Choroid plexus epithelial cell (primary cell): ENCODE data around the gene RAB11FIP3.

Experiments
- DNase-seq: peaks from one replicate; pipeline ENCODE4 v3.0.0-alpha.2; 2010; ENCODE audit warnings: low read depth
- H3K4me3 ChIP-seq: 2 replicates; pipeline ENCODE4 v1.5.1; 2011; ENCODE audit warnings: low read depth, mild to moderate bottlenecking, control low read depth, low read length, moderate library complexity
- CTCF ChIP-seq: conservative IDR thresholded peaks from 2 replicates; pipeline ENCODE4 v1.5.1; 2011; ENCODE audit warnings: low read depth, mild to moderate bottlenecking, control low read depth, inconsistent platforms, low read length, moderate library complexity

Gene RAB11FIP3

GRCh38 chr16:534856-535445, 109.5 kb downstream of the RAB11FIP3 start:
- no peak overlapping the region for H3K4me3 ChIP-seq
- no peak for DNase-seq
- TF ChIP-seq CTCF, result no peak

- no peak overlapping the region for H3K4me3 ChIP-seq
- no peak for TF ChIP-seq CTCF
- DNase-seq, result peak; percentile 68
These were observed 110.3 kb downstream of the RAB11FIP3 start for GRCh38 chr16:535446-536405.

GRCh38 chr16:536746-537145, 111.3 kb downstream of the RAB11FIP3 start:
- no peak overlapping the region for H3K4me3 ChIP-seq
- no peak for TF ChIP-seq CTCF
- DNase-seq, result no peak

GRCh38 chr16:537415-538335, 112.2 kb downstream of the RAB11FIP3 start:
- H3K4me3 ChIP-seq, result no peak overlapping the region
- TF ChIP-seq CTCF, result peak; percentile 25
- DNase-seq, result no peak

GRCh38 chr16:539901-540530, 114.6 kb downstream of the RAB11FIP3 start:
- peak overlapping the region; percentile 24 for H3K4me3 ChIP-seq
- DNase-seq, result peak; percentile 79
- TF ChIP-seq CTCF, result peak; percentile 33

GRCh38 chr16:540645-541340, 115.3 kb downstream of the RAB11FIP3 start:
- no peak for DNase-seq
- TF ChIP-seq CTCF, result no peak
- H3K4me3 ChIP-seq, result no peak overlapping the region
